Esophagus muscularis mucosa (tissue), 4 donors: ENCODE data around the gene PTX4. TPM values are rescaled to one million over a fixed set of nuclear protein-coding genes. Genes with fewer than 3 reads are reported as not detected.

Experiments used
- DNase-seq: peaks from one replicate; pipeline ENCODE4 v3.0.0-alpha.2; 2017; ENCODE audit errors: extremely low spot score
- H3K27ac ChIP-seq, 4 donors: fragments of 200-600 bp; sonication (generic); replicated peaks in 1 of 4; 1 replicate in 3 of 4; 2 replicates in 1 of 4; pipeline ENCODE4 v1.5.1; 2016 to 2019; ENCODE audit warnings: mild to moderate bottlenecking in 1 of 4
- H3K27me3 ChIP-seq, 4 donors: fragments of 200-600 bp; sonication (generic); one replicate each; pipeline versions ENCODE4 v1.5.1 to v1.6.0; 2016 to 2019
- H3K36me3 ChIP-seq, 4 donors: fragments of 200-600 bp; sonication (generic); one replicate each; pipeline ENCODE4 v1.5.1; 2016 to 2019
- H3K4me1 ChIP-seq, 4 donors: fragments of 200-600 bp; sonication (generic); one replicate each; pipeline ENCODE4 v1.5.1; 2016 to 2019
- H3K4me3 ChIP-seq, 4 donors: fragments of 200-600 bp; sonication (generic); 1 replicate in 2 of 4; 2 replicates in 2 of 4; pipeline ENCODE4 v1.5.1; 2016 to 2019; ENCODE audit warnings: mild to moderate bottlenecking in 4 of 4, moderate library complexity in 1 of 4
- H3K9me3 ChIP-seq, 4 donors: fragments of 200-600 bp; sonication (generic); 1 replicate in 3 of 4; 2 replicates in 1 of 4; pipeline ENCODE4 v1.5.1; 2016 to 2019
- EP300 ChIP-seq: sonication (generic); formaldehyde crosslinking; IDR thresholded peaks from one replicate; pipeline ENCODE4 v1.6.1; 2017; ENCODE audit warnings: antibody characterized with exemption
- POLR2A ChIP-seq: fragments of 450-650 bp; IDR thresholded peaks from one replicate; pipeline ENCODE4 v1.6.1; 2017; ENCODE audit warnings: antibody characterized with exemption, moderate library complexity, mild to moderate bottlenecking, low read depth
- POLR2AphosphoS5 ChIP-seq, 2 donors: sonication (generic); formaldehyde crosslinking; IDR thresholded peaks; one replicate each; pipeline ENCODE4 v1.6.1; 2017; ENCODE audit warnings: antibody characterized with exemption in 2 of 2
- WGBS: methylation state at CpG from one replicate; pipeline ENCODE4 v1.1.5; 2018; 5-methylcytosine and 5-hydroxymethylcytosine counted together
- intact Hi-C: fragments of 100-400 bp; cut with DNase I; formaldehyde crosslinking; loops from one replicate; pipeline ENCODE4 v1.15.1; 2023
- total RNA-seq, 4 donors: library from RNA; depleted of rRNA; stranded (reverse); fragments of >200 nt; gene quantifications; one replicate each; pipeline versions ENCODE4 v1.1.0 to v1.2.1, GENCODE V29; 2016
- TF ChIP-seq, protein P1 (sequence below), 3 experiments: fragments of 200-600 bp in 2 of 3; fragments of 450-650 bp in 1 of 3; sonication (generic) in 2 of 3; IDR thresholded peaks; one replicate each; pipeline ENCODE4 v1.5.1; 2017 to 2019; ENCODE audit warnings: antibody characterized with exemption in 3 of 3, mild to moderate bottlenecking in 2 of 3, moderate library complexity in 1 of 3

The PTX4 gene
- total RNA-seq, 4 donors from 2014 or later = 0.39 to 0.75 (median 0.66) TPM; not detected in 1

- Histone ChIP-seq H3K27ac (no peak overlapping the region), H3K36me3 (peaks cover 61 to 90% (median 87%) of the 10 kb centered on the region in 4 donors), H3K4me3 (no peak overlapping the region), H3K9me3 (no peaks in the 10 kb centered on the region), H3K4me1 (no peaks in the 10 kb centered on the region), H3K27me3 (no peaks in the 10 kb centered on the region)
- WGBS = 90% methylated on average over 35 of the region's 42 CpGs
- DNase-seq = no peak
- TF ChIP-seq POLR2AphosphoS5 (IDR thresholded peaks at IDR 0.05) (no peak), POLR2A (no peak), EP300 (no peak)
- TF ChIP-seq, protein P1, sequence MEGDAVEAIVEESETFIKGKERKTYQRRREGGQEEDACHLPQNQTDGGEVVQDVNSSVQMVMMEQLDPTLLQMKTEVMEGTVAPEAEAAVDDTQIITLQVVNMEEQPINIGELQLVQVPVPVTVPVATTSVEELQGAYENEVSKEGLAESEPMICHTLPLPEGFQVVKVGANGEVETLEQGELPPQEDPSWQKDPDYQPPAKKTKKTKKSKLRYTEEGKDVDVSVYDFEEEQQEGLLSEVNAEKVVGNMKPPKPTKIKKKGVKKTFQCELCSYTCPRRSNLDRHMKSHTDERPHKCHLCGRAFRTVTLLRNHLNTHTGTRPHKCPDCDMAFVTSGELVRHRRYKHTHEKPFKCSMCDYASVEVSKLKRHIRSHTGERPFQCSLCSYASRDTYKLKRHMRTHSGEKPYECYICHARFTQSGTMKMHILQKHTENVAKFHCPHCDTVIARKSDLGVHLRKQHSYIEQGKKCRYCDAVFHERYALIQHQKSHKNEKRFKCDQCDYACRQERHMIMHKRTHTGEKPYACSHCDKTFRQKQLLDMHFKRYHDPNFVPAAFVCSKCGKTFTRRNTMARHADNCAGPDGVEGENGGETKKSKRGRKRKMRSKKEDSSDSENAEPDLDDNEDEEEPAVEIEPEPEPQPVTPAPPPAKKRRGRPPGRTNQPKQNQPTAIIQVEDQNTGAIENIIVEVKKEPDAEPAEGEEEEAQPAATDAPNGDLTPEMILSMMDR (IDR thresholded peaks at IDR 0.05) = no peak
- intact Hi-C loops = no loop called here
Measured at GRCh38 chr16:1457489-1458245, 31.1 kb downstream of the PTX4 start.

- 87% methylated on average over 12 of the region's 16 CpGs for WGBS
- TF ChIP-seq, protein P1 (IDR thresholded peaks at IDR 0.05) = no peak
- no peak for TF ChIP-seq POLR2AphosphoS5 (IDR thresholded peaks at IDR 0.05)
- intact Hi-C loops = no loop called here
- H3K36me3 ChIP-seq = peaks cover 68 to 95% (median 93%) of the 10 kb centered on the region in 4 donors
- H3K27ac ChIP-seq = no peak overlapping the region
- no peaks in the 10 kb centered on the region for H3K9me3 ChIP-seq
- no peak overlapping the region for H3K4me3 ChIP-seq
- DNase-seq = no peak
- no peaks in the 10 kb centered on the region for H3K4me1 ChIP-seq
- no peaks in the 10 kb centered on the region for H3K27me3 ChIP-seq
Measured at GRCh38 chr16:1456951-1457350, 31.8 kb downstream of the PTX4 start.

DNA sequence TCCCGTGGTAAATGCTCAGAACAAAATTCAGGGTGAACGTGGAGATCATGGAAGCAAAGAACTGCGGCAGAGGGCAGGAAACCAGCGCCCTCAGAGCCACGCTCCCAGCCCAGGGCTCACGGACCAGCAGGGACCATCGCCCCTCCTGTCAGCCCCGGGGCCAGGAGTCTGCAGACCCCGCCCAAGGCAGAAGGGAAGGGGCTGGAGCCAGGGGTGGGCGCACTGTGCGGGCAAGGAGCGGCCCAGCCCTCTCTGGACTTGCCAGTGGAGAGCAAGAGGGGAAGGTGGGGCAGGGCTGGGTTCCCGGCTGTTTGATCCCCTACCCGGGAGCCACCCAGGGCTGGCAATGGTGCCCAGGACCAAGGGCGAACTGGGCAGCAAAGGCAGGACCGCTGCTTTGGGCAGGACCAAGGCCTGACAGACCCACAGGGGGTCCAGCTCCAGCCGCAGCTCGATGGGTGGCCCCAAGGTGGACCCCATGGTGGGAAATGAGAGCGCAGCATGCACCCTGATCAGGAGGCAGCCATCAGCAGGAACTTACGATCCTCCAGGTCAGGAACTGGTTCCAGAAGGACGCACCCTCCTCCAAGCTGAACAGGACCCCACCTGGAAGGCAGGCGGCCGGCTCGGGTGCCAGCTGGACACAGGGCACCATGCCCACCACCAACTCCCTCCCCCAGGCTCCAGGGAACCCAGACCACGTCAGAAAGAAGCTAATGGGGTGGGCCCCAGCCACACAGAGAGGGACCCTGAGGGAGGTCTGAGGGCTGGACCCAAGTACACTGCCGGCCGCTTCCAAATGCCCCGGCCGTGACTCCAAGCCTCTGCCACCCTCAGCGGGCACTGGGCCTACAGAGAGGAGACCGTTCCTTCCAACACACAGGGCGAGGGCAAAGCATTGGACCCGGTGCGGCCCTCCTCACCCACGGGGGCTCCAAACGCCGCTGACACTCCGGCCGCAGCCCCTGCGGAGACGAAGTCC lies 33.3 kb downstream of the PTX4 start:
- Histone ChIP-seq H3K36me3 (peaks cover 58 to 96% (median 94%) of the 10 kb centered on the region in 4 donors), H3K4me1 (no peaks in the 10 kb centered on the region), H3K4me3 (no peak overlapping the region), H3K27ac (no peak overlapping the region), H3K27me3 (no peaks in the 10 kb centered on the region), H3K9me3 (no peaks in the 10 kb centered on the region)
- WGBS = 97% methylated on average over 23 of the region's 41 CpGs
- no peak for DNase-seq
- TF ChIP-seq POLR2AphosphoS5 (IDR thresholded peaks at IDR 0.05) = no peak
- no peak for TF ChIP-seq EP300
- TF ChIP-seq, protein P1 (IDR thresholded peaks at IDR 0.05) = no peak
- TF ChIP-seq POLR2A = no peak
- intact Hi-C loops = no loop called here

DNA sequence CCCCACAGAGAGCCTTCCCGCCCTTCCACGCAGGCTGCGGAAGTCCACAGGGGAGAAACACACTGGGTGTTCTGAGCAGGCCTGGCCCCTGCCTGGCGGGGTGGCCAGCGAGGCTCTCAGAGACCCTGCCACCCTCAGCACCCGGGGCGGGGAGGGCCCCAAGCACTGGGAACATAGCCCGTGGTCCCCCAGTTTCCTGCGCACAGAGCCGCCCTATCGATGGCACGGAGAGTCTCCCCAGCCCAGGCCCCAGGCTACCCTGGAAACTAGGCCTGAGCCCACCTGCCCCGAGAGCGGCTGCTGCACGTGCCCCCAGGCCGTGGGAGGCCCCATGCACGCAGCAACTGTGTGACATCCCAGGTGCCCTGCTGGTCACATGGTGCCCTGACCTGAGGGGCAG lies 34.2 kb downstream of the PTX4 start:
- peaks cover 58 to 97% (median 95%) of the 10 kb centered on the region in 4 donors for H3K36me3 ChIP-seq
- no peaks in the 10 kb centered on the region for H3K27me3 ChIP-seq
- TF ChIP-seq EP300 (no peak), POLR2AphosphoS5 (IDR thresholded peaks at IDR 0.05) (no peak), POLR2A (no peak)
- TF ChIP-seq, protein P1 (IDR thresholded peaks at IDR 0.05) = no peak
- H3K4me3 ChIP-seq = no peak overlapping the region
- intact Hi-C loops = no loop called here
- no peaks in the 10 kb centered on the region for H3K9me3 ChIP-seq
- WGBS = 95% methylated on average over 15 of the region's 17 CpGs
- H3K27ac ChIP-seq = no peak overlapping the region
- no peaks in the 10 kb centered on the region for H3K4me1 ChIP-seq
- no peak for DNase-seq
